ENCODE data around the gene SRGAP1. TPM values are rescaled to one million over a fixed set of nuclear protein-coding genes. Genes with fewer than 3 reads are reported as not detected.

Gene SRGAP1
- total RNA-seq, 4 donors from 2014 or later, result 7.6 to 17.5 (median 14.6) TPM

GRCh38 chr12:63885401-63885800, 40.9 kb downstream of the SRGAP1 start:
- DNase-seq (ENCODE audit: extremely low spot score), result no peak
- Histone ChIP-seq H3K4me1 (no peaks in the 10 kb centered on the region), H3K4me3 (no peak overlapping the region), H3K36me3 (no peaks in the 10 kb centered on the region), H3K27me3 (no peaks in the 10 kb centered on the region), H3K9me3 (no peaks in the 10 kb centered on the region), H3K27ac (replicated peaks in 1 of 4) (no peak overlapping the region)
- WGBS, result 97% methylated on average over 2 of the region's 2 CpGs
- no peak for TF ChIP-seq POLR2AphosphoS5 (IDR thresholded peaks at IDR 0.05)
- TF ChIP-seq CTCF (IDR thresholded peaks at IDR 0.05), result no peak
- no peak for TF ChIP-seq POLR2A (IDR thresholded peaks at IDR 0.05; ENCODE audit: low read depth)
- TF ChIP-seq EP300 (IDR thresholded peaks at IDR 0.05), result no peak
- intact Hi-C loops (cut with DNase I), result no loop called here

- no peak overlapping the region for H3K4me3 ChIP-seq
- H3K27me3 ChIP-seq, result no peaks in the 10 kb centered on the region
- no peaks in the 10 kb centered on the region for H3K9me3 ChIP-seq
- DNase-seq (ENCODE audit: extremely low spot score), result no peak
- 95% methylated on average over 7 of the region's 8 CpGs for WGBS
- intact Hi-C loops (cut with DNase I), result no loop called here
- no peak overlapping the region for H3K27ac ChIP-seq (replicated peaks in 1 of 4)
- peaks cover 0 to 10% (median 1%) of the 10 kb centered on the region in 4 donors for H3K4me1 ChIP-seq
- no peaks in the 10 kb centered on the region for H3K36me3 ChIP-seq
- TF ChIP-seq POLR2AphosphoS5 (IDR thresholded peaks at IDR 0.05), result no peak
- no peak for TF ChIP-seq CTCF (IDR thresholded peaks at IDR 0.05)
- TF ChIP-seq POLR2A (IDR thresholded peaks at IDR 0.05; ENCODE audit: low read depth), result no peak
- TF ChIP-seq EP300 (IDR thresholded peaks at IDR 0.05), result no peak
Observed at GRCh38 chr12:63888908-63889635, 44.6 kb downstream of the SRGAP1 start.

- H3K4me1 ChIP-seq, result peaks cover 0 to 10% (median 1%) of the 10 kb centered on the region in 4 donors
- 91% methylated on average over 12 of the region's 12 CpGs for WGBS
- no peak overlapping the region for H3K27ac ChIP-seq (replicated peaks in 1 of 4)
- H3K27me3 ChIP-seq, result no peaks in the 10 kb centered on the region
- H3K9me3 ChIP-seq, result no peaks in the 10 kb centered on the region
- intact Hi-C loops (cut with DNase I), result no loop called here
- no peak for DNase-seq (ENCODE audit: extremely low spot score)
- H3K4me3 ChIP-seq, result no peak overlapping the region
- no peaks in the 10 kb centered on the region for H3K36me3 ChIP-seq
- no peak for TF ChIP-seq EP300 (IDR thresholded peaks at IDR 0.05)
- TF ChIP-seq POLR2A (IDR thresholded peaks at IDR 0.05; ENCODE audit: low read depth), result no peak
- TF ChIP-seq CTCF (IDR thresholded peaks at IDR 0.05), result no peak
- no peak for TF ChIP-seq POLR2AphosphoS5 (IDR thresholded peaks at IDR 0.05)
Observed at GRCh38 chr12:63889721-63890509, 45.4 kb downstream of the SRGAP1 start.

- H3K27ac ChIP-seq (replicated peaks in 1 of 4), result no peak overlapping the region
Observed at GRCh38 chr12:63893170-63893569, 48.7 kb downstream of the SRGAP1 start.

More at GRCh38 chr12:63893170-63893569, 48.7 kb downstream of the SRGAP1 start:
- Histone ChIP-seq H3K36me3 (no peaks in the 10 kb centered on the region), H3K9me3 (no peaks in the 10 kb centered on the region), H3K27me3 (no peaks in the 10 kb centered on the region), H3K4me3 (no peak overlapping the region), H3K4me1 (peaks cover 6 to 34% (median 10%) of the 10 kb centered on the region in 4 donors)
- no peak for DNase-seq (ENCODE audit: extremely low spot score)
- WGBS, result 95% methylated on average over 1 of the region's 1 CpG
- intact Hi-C loops (cut with DNase I), result no loop called here
- no peak for TF ChIP-seq CTCF (IDR thresholded peaks at IDR 0.05)
- TF ChIP-seq EP300 (IDR thresholded peaks at IDR 0.05), result no peak
- TF ChIP-seq POLR2AphosphoS5 (IDR thresholded peaks at IDR 0.05), result no peak
- no peak for TF ChIP-seq POLR2A (IDR thresholded peaks at IDR 0.05; ENCODE audit: low read depth)
